NCI-H446 (cell line): ENCODE results near the gene UBAP1L.
"Not testable (repeated sequence)": the region's sequence is repeated elsewhere in the genome, so short reads cannot be mapped to it uniquely, and the experiment has no call there.

Source experiments
- DNase-seq, 2 experiments: peaks; one replicate each; lab custom pipeline; 2025; lab: John Stamatoyannopoulos, UW

The UBAP1L gene

DNA sequence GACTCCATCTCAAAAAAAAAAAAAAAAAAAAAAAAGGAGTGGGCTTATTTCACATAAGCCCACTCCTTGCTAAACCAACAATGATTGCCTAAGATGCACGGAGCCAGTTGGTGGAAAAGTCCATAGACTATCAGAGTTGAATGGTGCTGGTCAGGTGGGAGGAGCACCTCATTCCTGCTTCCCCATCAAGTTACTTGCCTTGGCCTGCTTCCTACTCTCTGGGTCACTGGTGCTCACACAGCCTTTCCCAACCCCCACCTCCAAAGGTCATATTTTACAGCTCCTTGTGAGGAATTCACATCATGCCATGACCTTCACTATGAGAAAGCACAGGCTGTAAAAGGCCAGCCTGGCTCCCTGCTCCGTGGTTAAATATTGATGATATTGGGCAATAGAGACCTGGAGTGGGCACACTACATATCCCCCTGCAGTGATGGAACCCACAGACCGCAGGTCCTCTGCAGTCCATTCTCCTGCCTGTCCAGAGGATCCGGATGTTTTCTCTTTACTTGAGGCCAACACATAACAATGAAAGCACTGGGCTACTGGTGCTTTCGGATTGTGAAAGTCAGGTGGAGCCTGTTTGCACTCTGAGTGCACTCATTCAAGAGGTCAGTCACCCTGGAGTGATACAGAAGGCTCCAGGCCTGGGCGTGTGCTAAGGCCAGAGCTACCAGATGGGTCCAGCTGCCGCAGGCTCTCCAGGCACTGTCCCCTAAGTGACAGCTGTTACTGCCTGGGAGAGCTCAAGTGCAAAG lies 70.1 kb downstream of the UBAP1L start, which contains the start of gene SLC51B:
SLC51B (plus strand) TSS at position 664 of the 758 bp plus-strand sequence. CDS start 4,618 bp downstream, outside the sequence.
- DNase-seq = no peak

DNA sequence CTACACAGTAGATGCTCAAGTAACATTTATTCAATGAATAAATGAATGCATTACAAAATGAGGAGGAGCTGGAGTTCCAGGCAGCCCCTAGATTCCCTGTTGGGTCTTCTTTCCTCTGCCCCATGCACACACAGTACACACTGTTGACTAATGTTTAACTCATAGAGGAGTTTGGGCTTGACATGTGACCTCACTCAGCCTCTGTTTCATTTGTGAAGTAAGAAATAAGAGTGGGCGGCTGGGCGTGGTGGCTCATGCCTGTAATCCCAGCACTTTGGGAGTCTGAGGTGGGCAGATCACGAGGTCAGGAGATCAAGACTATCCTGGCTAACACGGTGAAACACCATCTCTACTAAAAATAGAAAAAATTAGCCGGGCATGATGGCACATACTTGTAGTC lies 70.8 kb downstream of the UBAP1L start:
- DNase-seq = not testable (repeated sequence)

DNA sequence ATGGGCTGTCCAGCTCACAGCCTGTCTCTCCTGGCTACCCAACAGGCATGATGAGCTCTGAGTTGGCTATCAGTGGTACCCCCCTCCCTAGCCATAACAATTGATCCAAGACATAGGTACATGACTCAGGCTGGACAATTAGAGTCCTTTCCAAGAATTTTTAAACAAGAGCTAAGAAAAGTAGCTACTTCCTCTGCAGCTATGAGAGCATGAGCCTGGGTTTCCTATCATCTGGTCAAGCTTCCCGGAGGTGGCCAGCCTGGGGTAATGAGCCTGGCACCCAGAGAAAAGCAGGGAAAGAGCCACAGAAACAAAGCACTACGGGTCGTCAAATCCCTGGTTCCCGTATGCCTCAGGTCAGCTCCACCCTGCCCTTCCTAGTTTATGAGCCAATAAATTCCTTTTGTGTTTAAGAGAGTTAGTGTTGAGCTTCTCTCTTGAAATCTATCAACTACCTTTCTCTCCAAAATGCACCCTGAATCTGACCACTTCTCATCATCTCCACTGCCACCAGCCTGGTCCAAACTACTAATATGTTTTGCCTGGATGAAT lies 72.1 kb downstream of the UBAP1L start:
- DNase-seq = no peak
